ENCODE results near the gene LAMTOR2.
A peak's percentile ranks its signal among the peaks of the same experiment; 100 is the strongest.
"Not testable (repeated sequence)": the region's sequence is repeated elsewhere in the genome, so short reads cannot be mapped to it uniquely, and the experiment has no call there.

Gene LAMTOR2

GRCh38 chr1:156054500-156055280 lies at the start of gene LAMTOR2:
Gene LAMTOR2 (plus strand): TSS chr1:156054782. CDS start chr1:156054890, 108 bp downstream.
- peak; percentile 97 for DNase-seq (ENCODE audit: low read depth)

- DNase-seq (ENCODE audit: low read depth): no peak
Measured at GRCh38 chr1:156004843-156005584, 49.6 kb upstream of the LAMTOR2 start.

- no peak for DNase-seq (ENCODE audit: low read depth)
Measured at GRCh38 chr1:156006666-156007376, 47.8 kb upstream of the LAMTOR2 start.

- DNase-seq (ENCODE audit: low read depth): no peak
Measured at GRCh38 chr1:156009404-156009803, 45.2 kb upstream of the LAMTOR2 start.

GRCh38 chr1:156012051-156012817 lies 42.3 kb upstream of the LAMTOR2 start:
- DNase-seq (ENCODE audit: low read depth): no peak

- DNase-seq (ENCODE audit: low read depth): no peak
Measured at GRCh38 chr1:156014829-156015228, 39.8 kb upstream of the LAMTOR2 start.

GRCh38 chr1:156019946-156020292 lies 34.7 kb upstream of the LAMTOR2 start:
- DNase-seq (ENCODE audit: low read depth): no peak

- peak; percentile 89 for DNase-seq (ENCODE audit: low read depth)
Measured at GRCh38 chr1:156020293-156021092, 34.1 kb upstream of the LAMTOR2 start, which contains the start of gene SSR2. Gene SSR2 (minus strand): TSS chr1:156020951. CDS start chr1:156020167, 784 bp downstream.

- no peak for DNase-seq (ENCODE audit: low read depth)
Measured at GRCh38 chr1:156021093-156021428, 33.5 kb upstream of the LAMTOR2 start.

GRCh38 chr1:156021954-156022353 lies 32.6 kb upstream of the LAMTOR2 start:
- DNase-seq (ENCODE audit: low read depth): no peak

GRCh38 chr1:156024801-156025200 lies 29.8 kb upstream of the LAMTOR2 start:
- DNase-seq (ENCODE audit: low read depth): no peak

- peak; percentile 14 for DNase-seq (ENCODE audit: low read depth)
Measured at GRCh38 chr1:156025876-156026275, 28.7 kb upstream of the LAMTOR2 start.

- DNase-seq (ENCODE audit: low read depth): no peak
Measured at GRCh38 chr1:156026588-156026987, 28.0 kb upstream of the LAMTOR2 start.

GRCh38 chr1:156033011-156033410 lies 21.6 kb upstream of the LAMTOR2 start:
- no peak for DNase-seq (ENCODE audit: low read depth)

- DNase-seq (ENCODE audit: low read depth): not testable (repeated sequence)
Measured at GRCh38 chr1:156034991-156035390, 19.6 kb upstream of the LAMTOR2 start.

GRCh38 chr1:156042828-156043227 lies 11.8 kb upstream of the LAMTOR2 start:
- DNase-seq (ENCODE audit: low read depth): no peak

- DNase-seq (ENCODE audit: low read depth): no peak
Measured at GRCh38 chr1:156045076-156045475, 9.5 kb upstream of the LAMTOR2 start.

- no peak for DNase-seq (ENCODE audit: low read depth)
Measured at GRCh38 chr1:156048663-156049258, 5.8 kb upstream of the LAMTOR2 start.

- DNase-seq (ENCODE audit: low read depth): no peak
Measured at GRCh38 chr1:156050376-156050775, 4.2 kb upstream of the LAMTOR2 start.

GRCh38 chr1:156051011-156051725 lies 3.4 kb upstream of the LAMTOR2 start:
- no peak for DNase-seq (ENCODE audit: low read depth)

All from stromal cell of bone marrow (primary cell).